AG04449 (cell line): ENCODE data around the gene ASCC1.

ENCODE experiments used
- CTCF ChIA-PET: fragments of 350-600 bp; formaldehyde crosslinking; extraction: SDS; loops from one replicate; lab custom pipeline; 2021; ENCODE audit warnings: antibody characterized with exemption; lab: Yijun Ruan, JAX
- POLR2A ChIA-PET: fragments of 400-600, 350-600 bp; formaldehyde crosslinking; extraction: SDS; loops from one replicate; lab custom pipeline; 2020; ENCODE audit warnings: antibody characterized with exemption, inconsistent platforms; lab: Yijun Ruan, JAX
- DNase-seq: peaks from one replicate; pipeline ENCODE4 v3.0.0-alpha.2; 2010; ENCODE audit warnings: low read depth, low spot score
- H3K4me3 ChIP-seq: 2 replicates; pipeline ENCODE4 v1.5.1; 2011; ENCODE audit warnings: low read depth, mild to moderate bottlenecking, control low read depth, low read length
- CTCF ChIP-seq: IDR thresholded peaks from one replicate; pipeline ENCODE4 v1.5.1; 2011; ENCODE audit warnings: mild to moderate bottlenecking, moderate library complexity, low read length, control low read depth, inconsistent platforms; ENCODE audit not compliant: insufficient read depth; ENCODE audit errors: missing control alignments

ASCC1 gene

GRCh38 chr10:72261784-72262404 lies 45.8 kb upstream of the ASCC1 start:
- no peak for DNase-seq
- ChIA-PET CTCF (no interaction called here), POLR2A (interaction anchor here (0.7 to 4.8 kb wide), 2 partner anchors 12 kb away, joined by 5 to 89 read pairs; partner anchors contain the start of gene DDIT4)
- H3K4me3 ChIP-seq = no peak overlapping the region
- TF ChIP-seq CTCF = no peak

- POLR2A ChIA-PET = interaction anchor here (0.6 to 4.8 kb wide), 3 partner anchors 13 to 172 kb away, joined by 4 to 89 read pairs (median 4); partner anchors contain the start of gene DDIT4
- DNase-seq = no peak
- peak overlapping the region; percentile 52 for H3K4me3 ChIP-seq
- TF ChIP-seq CTCF = peak; percentile 19
- CTCF ChIA-PET = interaction anchor here (0.7 to 2.7 kb wide), 6 partner anchors 9 to 213 kb away, joined by 3 to 10 read pairs (median 4); no protein-coding TSS in a partner anchor
Observed at GRCh38 chr10:72260976-72261783, 45.1 kb upstream of the ASCC1 start.

GRCh38 chr10:72260239-72260975 lies 44.3 kb upstream of the ASCC1 start:
- no peak for TF ChIP-seq CTCF
- CTCF ChIA-PET = interaction anchor here (0.7 to 2.7 kb wide), 8 partner anchors 8 to 212 kb away, joined by 3 to 10 read pairs (median 4); partner anchors contain the start of gene DDIT4
- H3K4me3 ChIP-seq = peak overlapping the region; percentile 25
- POLR2A ChIA-PET = interaction anchor here (0.6 to 4.8 kb wide), 5 partner anchors 10 to 172 kb away, joined by 3 to 89 read pairs (median 4); partner anchors contain the start of gene DDIT4
- DNase-seq = no peak

- no peak for DNase-seq
- TF ChIP-seq CTCF = no peak
- CTCF ChIA-PET = interaction anchor here (0.9 to 2.7 kb wide), 5 partner anchors 13 to 212 kb away, joined by 4 to 12 read pairs (median 6); partner anchors contain the start of gene DDIT4
- H3K4me3 ChIP-seq = no peak overlapping the region
- POLR2A ChIA-PET = interaction anchor here (0.5 to 4.8 kb wide), 4 partner anchors 10 to 61 kb away, joined by 3 to 89 read pairs (median 4); partner anchors contain the start of gene DDIT4
Observed at GRCh38 chr10:72259491-72260238, 43.6 kb upstream of the ASCC1 start.

- DNase-seq = no peak
- POLR2A ChIA-PET = interaction anchor here (0.6 to 4.8 kb wide), 2 partner anchors 15 to 72 kb away, joined by 3 to 89 read pairs; partner anchors contain the start of gene DDIT4
- TF ChIP-seq CTCF = no peak
- no peak overlapping the region for H3K4me3 ChIP-seq
- CTCF ChIA-PET = interaction anchor here (2.3 to 2.7 kb wide), 2 partner anchors 13 to 211 kb away, joined by 10 to 12 read pairs; no protein-coding TSS in a partner anchor
Observed at GRCh38 chr10:72258617-72259016, 42.5 kb upstream of the ASCC1 start.
